BE2C (cell line): ENCODE results near the gene RIGI.

Source experiments
- DNase-seq: peaks from one replicate; pipeline ENCODE4 v3.0.0-alpha.2; 2020
- H3K27me3 ChIP-seq: fragments of 250-450 bp; sonication (Bioruptor Pico); 2 replicates; pipeline ENCODE4 v1.5.1; 2020; ENCODE audit warnings: mild to moderate bottlenecking
- H3K36me3 ChIP-seq: fragments of 250-450 bp; sonication (Bioruptor Pico); 2 replicates; pipeline ENCODE4 v1.5.1; 2020; ENCODE audit warnings: mild to moderate bottlenecking
- H3K4me1 ChIP-seq: fragments of 250-450 bp; sonication (Bioruptor Pico); 2 replicates; pipeline ENCODE4 v1.5.1; 2020
- H3K4me3 ChIP-seq: 2 replicates; pipeline ENCODE4 v1.5.1; 2011; ENCODE audit warnings: low read depth, low read length
- H3K9me3 ChIP-seq: fragments of 250-450 bp; sonication (Bioruptor Pico); 2 replicates; pipeline ENCODE4 v1.5.1; 2020
- CTCF ChIP-seq: IDR thresholded peaks from 2 replicates; pipeline ENCODE4 v1.5.1; 2012; ENCODE audit warnings: mild to moderate bottlenecking, low read depth, low read length

Gene RIGI

GRCh38 chr9:32501868-32502267 is 24.1 kb downstream of the RIGI start:
- TF ChIP-seq CTCF: no peak
- H3K4me3 ChIP-seq: no peak overlapping the region

GRCh38 chr9:32500768-32501167 is 25.2 kb downstream of the RIGI start:
- Histone ChIP-seq H3K27me3 (no peaks in the 10 kb centered on the region), H3K4me3 (no peak overlapping the region), H3K36me3 (no peaks in the 10 kb centered on the region), H3K4me1 (no peaks in the 10 kb centered on the region), H3K9me3 (no peaks in the 10 kb centered on the region; the same call in 1 of the 2 replicates)
- no peak for TF ChIP-seq CTCF
- DNase-seq: no peak

More at GRCh38 chr9:32501868-32502267, 24.1 kb downstream of the RIGI start:
- Histone ChIP-seq H3K4me1 (no peaks in the 10 kb centered on the region), H3K36me3 (no peaks in the 10 kb centered on the region), H3K27me3 (no peaks in the 10 kb centered on the region), H3K9me3 (no peaks in the 10 kb centered on the region; the same call in 1 of the 2 replicates)
- DNase-seq: no peak

GRCh38 chr9:32497921-32498320 is 28.1 kb downstream of the RIGI start:
- Histone ChIP-seq H3K36me3 (no peaks in the 10 kb centered on the region), H3K4me3 (no peak overlapping the region), H3K27me3 (peaks cover 2% of the 10 kb centered on the region; the same call in 1 of the 2 replicates), H3K9me3 (no peaks in the 10 kb centered on the region; the same call in 1 of the 2 replicates), H3K4me1 (no peaks in the 10 kb centered on the region)
- no peak for TF ChIP-seq CTCF
- no peak for DNase-seq

GRCh38 chr9:32490601-32491000 is 35.4 kb downstream of the RIGI start:
- Histone ChIP-seq H3K4me1 (no peaks in the 10 kb centered on the region), H3K36me3 (no peaks in the 10 kb centered on the region), H3K9me3 (no peaks in the 10 kb centered on the region), H3K4me3 (no peak overlapping the region), H3K27me3 (peaks cover 8% of the 10 kb centered on the region)
- no peak for DNase-seq
- TF ChIP-seq CTCF: no peak

- no peak for DNase-seq
- Histone ChIP-seq H3K4me1 (no peaks in the 10 kb centered on the region), H3K36me3 (no peaks in the 10 kb centered on the region), H3K4me3 (no peak overlapping the region), H3K9me3 (no peaks in the 10 kb centered on the region), H3K27me3 (peaks cover 5% of the 10 kb centered on the region)
- no peak for TF ChIP-seq CTCF
These were observed 38.0 kb downstream of the RIGI start for GRCh38 chr9:32487981-32488380.

- no peak for DNase-seq
- Histone ChIP-seq H3K36me3 (no peaks in the 10 kb centered on the region), H3K9me3 (no peaks in the 10 kb centered on the region), H3K4me3 (no peak overlapping the region), H3K4me1 (no peaks in the 10 kb centered on the region), H3K27me3 (0 out of 2 replicates have a peak, but pooled peaks cover 5% of the 10 kb centered on the region)
- TF ChIP-seq CTCF: no peak
These were observed 39.0 kb downstream of the RIGI start for GRCh38 chr9:32486839-32487562.
